ENCODE data around the gene ESD.
"Not testable (repeated sequence)": the region's sequence is repeated elsewhere in the genome, so short reads cannot be mapped to it uniquely, and the experiment has no call there.

ESD gene

DNA sequence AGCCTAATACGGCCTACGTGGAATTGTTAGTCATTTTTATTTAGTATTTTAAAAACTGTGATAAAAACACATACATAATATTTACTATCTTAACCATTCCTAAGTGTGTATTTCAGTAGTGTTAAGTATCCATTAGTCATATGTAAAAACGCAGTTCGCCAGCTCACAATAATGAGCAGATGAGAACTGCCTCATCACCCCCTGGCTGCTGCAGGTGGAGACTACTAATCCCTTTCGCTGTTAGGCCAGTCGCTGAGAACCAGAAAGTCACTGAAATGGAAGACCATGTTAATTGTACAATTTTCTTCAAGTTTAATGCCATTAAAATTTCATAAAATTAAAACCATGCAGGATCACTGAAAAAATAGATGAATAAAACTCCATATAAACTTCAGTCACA lies 1.6 kb downstream of the ESD start:
- DNase-seq (ENCODE audit: low read depth), result no peak

DNA sequence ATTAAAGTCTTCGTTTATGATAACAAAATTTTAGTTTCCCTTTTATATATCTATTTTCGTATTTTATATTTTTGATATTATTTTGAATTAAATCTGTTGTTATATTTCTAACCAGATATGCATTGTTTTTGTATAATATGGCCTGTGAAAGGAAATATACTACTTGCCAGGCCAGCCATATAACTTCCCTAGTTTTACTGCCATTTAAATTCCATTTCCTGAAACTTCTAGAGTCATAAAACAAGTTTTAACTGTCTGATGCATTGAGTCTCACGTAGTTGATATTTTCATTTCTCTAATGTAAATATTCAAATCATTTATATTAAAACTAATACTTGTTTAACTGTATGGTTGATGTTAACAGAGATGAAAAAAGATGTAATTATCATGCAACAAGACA lies 13.5 kb downstream of the ESD start:
- no peak for DNase-seq (ENCODE audit: low read depth)

DNA sequence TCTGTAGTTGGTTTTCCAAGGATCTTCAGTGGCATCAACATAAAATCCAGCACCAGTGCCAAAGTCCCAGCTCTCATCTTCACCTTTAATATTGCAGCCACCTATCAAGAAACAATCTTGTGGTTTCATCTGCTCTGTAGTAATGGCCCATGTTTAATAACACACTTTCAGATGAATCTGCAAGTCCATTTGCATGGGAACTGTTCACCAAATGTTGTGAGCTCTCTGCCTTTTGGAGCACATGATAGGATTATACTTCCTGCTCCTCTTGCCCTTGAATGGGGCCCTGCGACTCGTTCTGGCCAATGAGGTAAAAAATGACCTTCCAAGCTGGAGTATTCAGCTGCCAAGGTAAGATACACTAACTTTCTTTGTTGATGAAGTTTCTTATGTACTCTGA lies 14.3 kb downstream of the ESD start:
- no peak for DNase-seq (ENCODE audit: low read depth)

DNA sequence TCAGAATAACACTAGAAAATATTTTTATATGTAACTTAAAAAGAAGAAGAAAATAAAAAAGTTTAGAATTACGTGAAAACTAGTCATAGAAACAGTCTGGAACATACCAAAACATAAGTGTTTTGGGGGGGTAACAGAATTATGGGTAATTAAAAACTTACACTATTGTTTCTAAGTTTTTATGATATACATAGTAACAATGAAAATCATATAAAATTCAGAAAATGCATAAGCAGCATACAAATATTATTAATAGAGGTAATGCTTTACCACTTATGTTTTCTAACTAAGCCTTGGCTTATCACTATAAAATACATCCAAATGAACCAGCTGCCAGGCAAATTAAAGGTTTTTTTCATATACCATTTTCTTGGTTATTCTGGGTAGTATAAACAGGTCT lies 14.9 kb downstream of the ESD start:
- no peak for DNase-seq (ENCODE audit: low read depth)

DNA sequence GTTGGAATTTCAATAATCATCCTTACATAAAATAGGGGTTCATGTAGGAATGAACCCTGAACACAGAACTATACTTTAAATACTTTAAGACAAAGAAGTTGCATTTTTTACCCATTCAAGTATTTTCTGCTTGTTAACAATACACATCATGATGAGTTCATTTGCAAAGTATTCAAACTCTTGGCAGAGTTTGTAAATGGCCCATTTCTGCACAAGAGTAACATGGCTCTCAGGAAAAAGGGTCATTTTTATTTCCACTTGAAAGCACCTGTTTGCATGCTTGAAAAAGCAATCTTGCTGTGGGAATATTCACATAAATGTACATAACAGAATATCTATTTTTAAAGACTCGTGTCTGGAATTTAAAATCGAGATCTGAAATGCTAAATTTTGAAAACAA lies 18.1 kb downstream of the ESD start:
- DNase-seq (ENCODE audit: low read depth), result no peak

DNA sequence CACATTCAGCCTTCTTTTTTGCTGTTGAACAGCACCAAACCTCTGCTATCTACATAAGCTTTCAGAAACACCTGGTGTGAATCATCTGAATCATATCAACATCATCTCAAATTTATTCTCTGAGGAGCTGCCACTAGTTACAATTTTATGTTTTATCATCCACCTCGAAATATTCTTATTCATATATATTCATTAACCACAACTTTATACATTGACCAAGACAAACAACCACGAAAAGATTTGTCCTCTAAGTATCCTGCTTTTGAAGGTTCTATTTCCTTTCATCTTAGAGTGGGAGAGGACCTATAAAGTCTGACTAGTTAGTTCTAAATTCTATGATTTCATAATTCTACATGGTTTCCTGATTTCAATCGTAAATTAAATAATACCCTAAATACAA lies 18.9 kb downstream of the ESD start:
- no peak for DNase-seq (ENCODE audit: low read depth)

DNA sequence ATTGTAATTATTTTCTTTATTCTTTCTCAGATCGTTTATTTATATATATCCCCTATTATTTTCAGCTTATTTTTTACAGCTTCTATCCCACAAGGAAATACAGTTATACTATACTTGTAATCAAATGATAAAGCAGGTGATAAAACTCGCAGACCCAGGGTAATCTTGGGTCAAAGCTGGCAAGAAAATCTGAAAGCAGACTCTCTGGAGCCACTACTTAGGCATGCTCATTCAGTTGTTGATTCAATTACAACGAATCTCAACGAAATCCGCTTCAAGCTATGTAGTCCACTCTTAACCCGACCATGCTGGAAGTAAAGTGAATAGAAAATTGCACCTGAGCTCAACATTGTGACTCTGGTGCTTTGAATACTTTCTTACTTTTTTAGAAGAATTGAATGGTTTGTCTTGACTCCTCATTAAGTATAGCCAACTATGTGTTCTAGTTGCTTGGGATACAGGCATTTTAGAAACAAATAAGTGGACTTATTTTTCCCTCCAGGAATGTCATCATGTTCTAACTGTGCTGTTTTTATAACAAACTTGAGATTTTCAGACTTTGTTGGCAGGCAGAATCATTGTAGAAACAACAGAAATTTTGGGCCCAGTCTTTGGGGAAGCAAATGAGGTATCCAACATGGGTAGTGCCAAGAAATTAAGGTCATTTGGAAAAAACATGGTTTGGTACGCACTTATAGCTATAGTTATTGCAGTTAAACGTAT lies 21.4 kb downstream of the ESD start:
- DNase-seq (ENCODE audit: low read depth), result no peak

GRCh38 chr13:46773541-46773940 lies 23.4 kb downstream of the ESD start:
- no peak for DNase-seq (ENCODE audit: low read depth)

- DNase-seq (ENCODE audit: low read depth), result no peak
These were observed 25.3 kb downstream of the ESD start for GRCh38 chr13:46771693-46772092.

GRCh38 chr13:46769925-46770324 lies 27.0 kb downstream of the ESD start:
- DNase-seq (ENCODE audit: low read depth), result not testable (repeated sequence)

DNA sequence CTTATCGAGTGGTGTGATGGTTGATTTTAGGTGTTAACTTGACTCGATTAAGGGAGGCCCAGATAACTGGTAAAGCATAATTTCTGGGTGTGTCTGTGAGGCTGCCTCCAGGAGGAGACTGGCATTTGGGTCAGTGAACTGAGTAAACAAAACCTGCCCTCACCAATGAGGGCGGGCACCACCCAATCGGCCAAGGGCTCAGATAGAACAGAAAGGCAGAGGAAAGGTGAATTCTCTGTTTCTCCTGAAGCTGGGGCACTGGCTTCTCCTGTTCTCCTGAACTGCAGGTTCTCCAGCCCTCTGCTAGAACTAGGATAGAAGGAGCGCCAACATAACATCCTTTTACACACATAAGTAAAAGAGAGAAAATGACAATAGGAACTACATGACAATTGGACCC lies 35.1 kb downstream of the ESD start:
- no peak for DNase-seq (ENCODE audit: low read depth)

DNA sequence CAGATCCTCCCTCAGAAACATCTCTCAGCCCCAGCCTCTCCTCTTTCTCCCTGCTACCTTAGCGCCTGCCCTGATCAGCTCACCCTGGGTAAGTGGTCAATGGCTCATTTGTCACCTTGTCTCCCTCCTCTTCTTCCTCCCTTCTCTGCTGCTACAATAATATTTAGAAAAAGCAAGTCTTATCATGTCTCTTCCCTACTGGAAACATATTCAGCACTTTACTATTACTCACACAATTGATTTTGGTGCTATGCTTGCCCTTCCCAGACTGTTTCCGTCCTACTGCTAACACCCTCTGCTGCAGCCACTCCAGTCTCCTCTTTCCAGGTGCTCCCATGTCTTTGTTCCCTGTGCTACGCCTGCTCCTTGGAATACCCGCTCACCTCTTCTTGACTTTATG lies 35.8 kb downstream of the ESD start:
- DNase-seq (ENCODE audit: low read depth), result no peak

DNA sequence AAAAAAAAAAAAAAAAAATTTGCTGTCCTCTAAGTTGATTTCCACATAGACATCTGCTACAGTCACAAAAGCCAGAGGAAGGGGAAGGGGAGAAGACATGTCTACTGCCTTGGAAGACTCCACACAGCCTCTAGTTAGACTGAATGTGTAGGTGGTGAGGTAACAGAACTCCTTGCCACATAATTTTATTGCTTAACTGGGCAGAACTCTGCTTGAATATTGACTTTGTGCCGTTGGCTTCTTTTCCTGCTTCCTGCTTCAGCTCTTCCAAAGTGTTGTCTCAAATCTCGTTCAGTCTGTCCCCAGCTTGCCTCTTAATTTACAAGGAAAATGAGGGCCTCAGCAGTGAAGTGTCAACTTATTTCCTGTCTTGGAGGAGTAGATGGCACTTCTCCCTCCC lies 37.1 kb downstream of the ESD start:
- DNase-seq (ENCODE audit: low read depth), result no peak

DNA sequence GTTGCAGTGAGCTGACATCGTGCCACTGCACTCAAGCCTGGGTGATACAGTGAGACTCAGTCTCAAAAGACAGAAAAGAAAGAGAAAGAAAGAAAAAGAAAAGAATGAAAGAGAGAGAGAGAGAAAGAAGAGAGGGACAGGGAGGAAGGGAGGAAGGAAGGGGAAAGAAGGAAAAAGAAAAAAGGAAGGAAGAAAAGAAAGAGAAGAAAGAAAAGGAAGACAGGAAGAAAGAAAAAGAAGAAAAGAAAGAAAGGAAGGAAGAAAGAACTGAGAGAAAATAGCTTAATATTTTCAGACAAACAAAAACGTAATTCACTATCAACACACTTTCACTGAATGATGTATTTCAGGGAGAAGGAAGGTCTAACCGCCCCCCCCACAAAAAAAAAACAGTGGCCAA lies 39.3 kb downstream of the ESD start:
- no peak for DNase-seq (ENCODE audit: low read depth)

DNA sequence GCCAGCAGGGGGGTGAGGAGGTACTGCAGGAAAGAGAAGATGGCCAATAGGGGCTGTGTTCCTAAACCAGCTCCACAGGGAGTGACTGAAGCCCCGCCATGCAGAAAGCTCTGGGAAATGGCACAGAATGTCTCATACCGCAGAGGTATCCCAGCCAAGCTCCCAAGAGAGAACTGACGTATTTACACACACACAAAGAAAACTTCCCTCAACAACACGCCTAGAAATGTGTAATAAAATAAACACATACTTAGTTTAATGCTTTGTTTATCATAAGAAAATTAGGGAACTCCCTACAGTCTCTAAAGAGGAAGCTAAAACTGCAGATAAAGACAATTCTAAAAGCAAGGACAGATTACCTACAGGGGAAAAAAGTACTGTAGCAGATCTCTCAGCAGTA lies 40.0 kb downstream of the ESD start:
- no peak for DNase-seq (ENCODE audit: low read depth)

DNA sequence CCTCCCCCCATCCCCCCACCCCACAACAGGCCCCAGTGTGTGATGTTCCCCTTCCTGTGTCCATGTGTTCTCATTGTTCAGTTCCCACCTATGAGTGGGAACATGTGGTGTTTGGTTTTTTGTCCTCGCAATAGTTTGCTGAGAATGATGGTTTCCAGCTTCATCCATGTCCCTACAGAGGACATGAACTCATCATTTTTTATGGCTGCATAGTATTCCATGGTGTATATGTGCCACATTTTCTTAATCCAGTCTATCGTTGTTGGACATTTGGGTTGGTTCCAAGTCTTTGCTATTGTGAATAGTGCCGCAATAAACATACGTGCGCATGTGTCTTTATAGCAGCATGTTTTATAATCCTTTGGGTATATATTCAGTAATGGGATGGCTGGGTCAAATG lies 41.5 kb downstream of the ESD start:
- DNase-seq (ENCODE audit: low read depth), result not testable (repeated sequence)

DNA sequence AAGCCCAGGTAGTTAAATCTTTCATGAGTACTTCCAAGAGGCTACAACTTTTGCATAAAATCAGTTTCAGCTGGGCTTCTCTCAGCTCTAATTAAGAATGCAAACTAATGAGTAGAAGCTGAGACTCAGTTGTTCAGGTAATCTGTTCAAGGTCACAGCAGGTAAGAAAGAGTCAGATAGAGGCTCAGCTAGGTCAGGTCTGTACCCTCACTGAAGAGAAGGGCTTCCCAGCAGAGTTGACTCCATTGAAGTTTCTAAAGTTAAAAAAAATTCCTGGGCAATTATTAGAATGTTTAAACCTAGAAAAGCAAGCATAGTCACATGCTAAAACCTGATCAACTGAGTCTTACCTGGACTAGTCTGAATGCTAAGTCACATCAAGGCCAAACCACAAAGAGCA lies 42.1 kb downstream of the ESD start:
- DNase-seq (ENCODE audit: low read depth), result no peak

- DNase-seq (ENCODE audit: low read depth), result no peak
These were observed 43.0 kb downstream of the ESD start for GRCh38 chr13:46753917-46754316.

DNA sequence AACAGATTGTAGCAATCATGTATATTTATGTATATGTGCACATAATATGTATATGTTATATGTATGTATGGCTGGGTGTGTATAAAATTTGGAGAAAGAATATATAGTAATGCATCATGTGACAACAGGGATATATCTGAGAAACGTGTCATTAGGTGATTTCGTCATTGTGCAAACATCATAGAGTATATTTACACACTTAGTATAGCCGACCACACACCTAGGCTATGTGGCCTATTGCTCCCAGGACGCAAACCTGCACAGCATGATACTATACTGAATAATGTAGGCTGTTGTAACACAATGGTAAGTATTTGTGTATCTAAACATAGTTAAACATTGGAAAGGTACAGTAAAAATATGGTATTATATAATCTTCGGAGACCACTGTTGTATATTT lies 43.8 kb downstream of the ESD start:
- DNase-seq (ENCODE audit: low read depth), result no peak

- DNase-seq (ENCODE audit: low read depth), result peak; percentile 39
These were observed 44.9 kb downstream of the ESD start for GRCh38 chr13:46751811-46752635.

DNA sequence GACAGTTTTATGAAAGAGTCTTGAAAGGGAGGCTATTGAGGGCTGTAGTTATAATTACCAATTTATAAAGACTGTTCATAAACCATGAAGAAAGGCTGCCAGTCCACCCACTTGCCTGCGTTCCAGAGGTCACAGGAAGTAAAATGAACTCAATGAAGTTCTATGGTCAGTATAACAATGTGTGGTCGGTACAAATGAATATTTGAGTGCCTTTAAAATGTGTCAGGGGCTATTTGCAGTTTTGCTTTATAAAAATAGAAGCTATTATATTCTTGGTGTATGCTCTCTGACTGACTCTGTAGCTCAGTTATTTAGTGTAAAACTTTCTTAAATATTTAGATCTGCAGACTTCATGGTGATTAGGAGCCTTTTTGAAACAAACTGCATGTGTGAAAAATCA lies 47.0 kb downstream of the ESD start:
- no peak for DNase-seq (ENCODE audit: low read depth)

DNA sequence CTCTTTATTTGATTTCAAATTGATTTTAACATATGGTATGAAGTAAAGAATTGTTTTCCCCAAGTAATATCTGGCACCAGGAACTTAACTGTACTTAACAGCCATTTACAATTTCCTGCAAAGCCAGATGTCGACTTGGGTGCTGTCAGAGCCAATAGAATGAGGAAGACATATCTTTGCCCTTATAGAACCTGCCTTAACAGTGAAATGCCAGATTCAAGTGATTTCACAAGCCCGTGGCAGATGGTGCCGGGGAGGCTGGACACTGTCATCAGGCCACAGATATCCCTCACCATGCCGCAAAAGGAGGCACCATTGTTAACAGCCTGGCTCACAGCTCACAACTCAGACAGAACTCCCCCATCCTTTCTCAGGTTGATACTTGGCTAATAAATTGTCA lies 48.7 kb downstream of the ESD start:
- no peak for DNase-seq (ENCODE audit: low read depth)

GRCh38 chr13:46747031-46747820 lies 49.7 kb downstream of the ESD start:
- DNase-seq (ENCODE audit: low read depth), result no peak

Data from activated T-cell treated with anti-CD3 and anti-CD28 coated beads for 48 hours (primary cell).